Measurements from ENCODE around the gene SUPV3L1. TPM values are rescaled to one million over a fixed set of nuclear protein-coding genes. Genes with fewer than 3 reads are reported as not detected.
A peak's percentile ranks its signal among the peaks of the same experiment; 100 is the strongest.

The SUPV3L1 gene
- total and polyA plus RNA-seq, 12 donors: 24.4 to 165 (median 37.6) TPM

- peak in 6 of 7 donors; percentile 16 to 61 (median 30) for DNase-seq
- H3K27ac ChIP-seq: peak overlapping the region in 4 of 5 donors; percentile 86 to 98 (median 92)
- H3K27me3 ChIP-seq: no peaks in the 10 kb centered on the region
- 31 to 35% (median 33%) methylated on average over 18 to 21 of the region's 21 CpGs for WGBS, 4 donors
- H3K4me3 ChIP-seq: peak overlapping the region in 2 of 4 donors; percentile 71 to 97
- H3K36me3 ChIP-seq (replicated peaks in 1 of 2): no peaks in the 10 kb centered on the region
- no peaks in the 10 kb centered on the region for H3K9me3 ChIP-seq (replicated peaks in 1 of 3)
- intact Hi-C loops (cut with DNase I): no loop called here
- TF ChIP-seq CTCF (IDR thresholded peaks at IDR 0.05): no peak
- no peak for TF ChIP-seq POLR2A (IDR thresholded peaks at IDR 0.05)
- peaks cover 0 to 25% of the 10 kb centered on the region in 2 donors for H3K4me1 ChIP-seq (replicated peaks in 1 of 2)
Measured at GRCh38 chr10:69179089-69179742, 818 bp upstream of the SUPV3L1 start.

- Histone ChIP-seq H3K4me3 (peak overlapping the region; percentile 17 to 99 (median 84)), H3K9me3 (replicated peaks in 1 of 3) (no peaks in the 10 kb centered on the region), H3K4me1 (replicated peaks in 1 of 2) (peaks cover 0 to 25% of the 10 kb centered on the region in 2 donors), H3K36me3 (replicated peaks in 1 of 2) (no peaks in the 10 kb centered on the region), H3K27ac (peak overlapping the region; percentile 69 to 98 (median 92)), H3K27me3 (no peaks in the 10 kb centered on the region)
- intact Hi-C loops (cut with DNase I): loop anchor here in 1 of 2 donors (5.0 kb wide), 1 partner anchor 53 kb away; no protein-coding TSS in a partner anchor
- TF ChIP-seq POLR2A (IDR thresholded peaks at IDR 0.05) (no peak), CTCF (IDR thresholded peaks at IDR 0.05) (no peak)
- WGBS, 4 donors: 2 to 5% (median 3%) methylated on average over 20 to 29 of the region's 29 CpGs
- peak in 3 of 7 donors; percentile 12 to 36 (median 33) for DNase-seq
Measured at GRCh38 chr10:69180525-69181204, 631 bp downstream of the SUPV3L1 start.

GRCh38 chr10:69181433-69181832, 1.4 kb downstream of the SUPV3L1 start:
- H3K27me3 ChIP-seq: no peaks in the 10 kb centered on the region
- intact Hi-C loops (cut with DNase I): loop anchor here in 1 of 2 donors (5.0 kb wide), 1 partner anchor 54 kb away; no protein-coding TSS in a partner anchor
- H3K9me3 ChIP-seq (replicated peaks in 1 of 3): no peaks in the 10 kb centered on the region
- DNase-seq: no peak
- peaks cover 0 to 25% of the 10 kb centered on the region in 2 donors for H3K4me1 ChIP-seq (replicated peaks in 1 of 2)
- H3K4me3 ChIP-seq: peak overlapping the region in 1 of 4 donors; percentile 71
- 23 to 67% (median 51%) methylated on average over 1 of the region's 1 CpG for WGBS, 4 donors
- peaks cover 0 to 5% of the 10 kb centered on the region in 2 donors for H3K36me3 ChIP-seq (replicated peaks in 1 of 2)
- TF ChIP-seq CTCF (IDR thresholded peaks at IDR 0.05) (no peak), POLR2A (IDR thresholded peaks at IDR 0.05) (no peak)
- H3K27ac ChIP-seq: no peak overlapping the region

- DNase-seq: no peak
- Histone ChIP-seq H3K27me3 (no peaks in the 10 kb centered on the region), H3K27ac (no peak overlapping the region), H3K4me3 (no peak overlapping the region), H3K9me3 (replicated peaks in 1 of 3) (no peaks in the 10 kb centered on the region), H3K36me3 (replicated peaks in 1 of 2) (peaks cover 0 to 11% of the 10 kb centered on the region in 2 donors), H3K4me1 (replicated peaks in 1 of 2) (peaks cover 0 to 25% of the 10 kb centered on the region in 2 donors)
- intact Hi-C loops (cut with DNase I): loop anchor here in 1 of 2 donors (5.0 kb wide), 1 partner anchor 55 kb away; no protein-coding TSS in a partner anchor
- WGBS, 4 donors: 85 to 92% (median 90%) methylated on average over 4 of the region's 4 CpGs
- no peak for TF ChIP-seq CTCF (IDR thresholded peaks at IDR 0.05)
- no peak for TF ChIP-seq POLR2A (IDR thresholded peaks at IDR 0.05)
Measured at GRCh38 chr10:69182005-69182404, 2.0 kb downstream of the SUPV3L1 start.

Data from adrenal gland (tissue), 12 donors.